ENCODE results near the gene PARD6B. TPM values are rescaled to one million over a fixed set of nuclear protein-coding genes. Genes with fewer than 3 reads are reported as not detected.
"Not testable (repeated sequence)": the region's sequence is repeated elsewhere in the genome, so short reads cannot be mapped to it uniquely, and the experiment has no call there.

PARD6B gene
- total and polyA plus RNA-seq, 5 donors, result 0.93 to 5.2 (median 3.3) TPM

- Histone ChIP-seq H3K9me3 (ENCODE audit: control insufficient read depth, low read length) (no peaks in the 10 kb centered on the region), H3K4me1 (ENCODE audit: control insufficient read depth, insufficient read depth, low read length) (peaks cover 4% of the 10 kb centered on the region), H3K4me3 (ENCODE audit: low read length) (peak overlapping the region; percentile 59), H3K27me3 (ENCODE audit: control insufficient read depth, insufficient read depth) (no peaks in the 10 kb centered on the region), H3K27ac (ENCODE audit: low read length) (peak overlapping the region; percentile 13)
- DNase-seq (no peak), ATAC-seq (peak in 1 of 2 donors; percentile 28)
- 35% methylated on average over 23 of the region's 23 CpGs for WGBS
- intact Hi-C loops (cut with DNase I), result no loop called here
Measured at GRCh38 chr20:50691573-50692551, 39.5 kb upstream of the PARD6B start.

GRCh38 chr20:50692552-50692933 is 38.8 kb upstream of the PARD6B start:
- DNase-seq, result no peak
- WGBS, result 85% methylated on average over 2 of the region's 2 CpGs
- H3K27me3 ChIP-seq (ENCODE audit: control insufficient read depth, insufficient read depth), result no peaks in the 10 kb centered on the region
- no peak overlapping the region for H3K4me3 ChIP-seq (ENCODE audit: low read length)
- H3K9me3 ChIP-seq (ENCODE audit: control insufficient read depth, low read length), result no peaks in the 10 kb centered on the region
- no peak for ATAC-seq
- H3K27ac ChIP-seq (ENCODE audit: low read length), result no peak overlapping the region
- peaks cover 4% of the 10 kb centered on the region for H3K4me1 ChIP-seq (ENCODE audit: control insufficient read depth, insufficient read depth, low read length)
- intact Hi-C loops (cut with DNase I), result no loop called here

GRCh38 chr20:50693001-50693400 is 38.4 kb upstream of the PARD6B start:
- Histone ChIP-seq H3K27ac (ENCODE audit: low read length) (no peak overlapping the region), H3K9me3 (ENCODE audit: control insufficient read depth, low read length) (no peaks in the 10 kb centered on the region), H3K4me1 (ENCODE audit: control insufficient read depth, insufficient read depth, low read length) (peaks cover 4% of the 10 kb centered on the region), H3K4me3 (ENCODE audit: low read length) (no peak overlapping the region), H3K27me3 (ENCODE audit: control insufficient read depth, insufficient read depth) (no peaks in the 10 kb centered on the region)
- no peak for DNase-seq
- intact Hi-C loops (cut with DNase I), result no loop called here
- no peak for ATAC-seq
- WGBS, result 100% methylated on average over 1 of the region's 1 CpG

GRCh38 chr20:50694379-50695134 is 36.8 kb upstream of the PARD6B start:
- peaks cover 4% of the 10 kb centered on the region for H3K4me1 ChIP-seq (ENCODE audit: control insufficient read depth, insufficient read depth, low read length)
- no peak overlapping the region for H3K27ac ChIP-seq (ENCODE audit: low read length)
- DNase-seq (no peak), ATAC-seq (no peak)
- no peaks in the 10 kb centered on the region for H3K27me3 ChIP-seq (ENCODE audit: control insufficient read depth, insufficient read depth)
- H3K9me3 ChIP-seq (ENCODE audit: control insufficient read depth, low read length), result no peaks in the 10 kb centered on the region
- 79% methylated on average over 9 of the region's 9 CpGs for WGBS
- intact Hi-C loops (cut with DNase I), result no loop called here
- H3K4me3 ChIP-seq (ENCODE audit: low read length), result no peak overlapping the region

GRCh38 chr20:50695135-50695872 is 36.1 kb upstream of the PARD6B start:
- intact Hi-C loops (cut with DNase I), result no loop called here
- DNase-seq (peak in 2 of 3 donors; percentile 44 to 66), ATAC-seq (peak; percentile 65 to 70)
- H3K27me3 ChIP-seq (ENCODE audit: control insufficient read depth, insufficient read depth), result no peaks in the 10 kb centered on the region
- H3K27ac ChIP-seq (ENCODE audit: low read length), result peak overlapping the region; percentile 6
- 56% methylated on average over 9 of the region's 9 CpGs for WGBS
- peaks cover 4% of the 10 kb centered on the region for H3K4me1 ChIP-seq (ENCODE audit: control insufficient read depth, insufficient read depth, low read length)
- no peak overlapping the region for H3K4me3 ChIP-seq (ENCODE audit: low read length)
- no peaks in the 10 kb centered on the region for H3K9me3 ChIP-seq (ENCODE audit: control insufficient read depth, low read length)

- WGBS, result 94% methylated on average over 7 of the region's 7 CpGs
Measured at GRCh38 chr20:50698255-50698654, 33.1 kb upstream of the PARD6B start.

GRCh38 chr20:50699688-50700087 is 31.7 kb upstream of the PARD6B start:
- no peak for ATAC-seq
- 96% methylated on average over 5 of the region's 5 CpGs for WGBS
- H3K9me3 ChIP-seq (ENCODE audit: control insufficient read depth, low read length), result no peaks in the 10 kb centered on the region
- DNase-seq, result no peak
- intact Hi-C loops (cut with DNase I), result loop anchor here in 1 of 4 donors (10.0 kb wide), 1 partner anchor 75 kb away; no protein-coding TSS in a partner anchor
- no peak overlapping the region for H3K4me3 ChIP-seq (ENCODE audit: low read length)
- H3K4me1 ChIP-seq (ENCODE audit: control insufficient read depth, insufficient read depth, low read length), result peaks cover 4% of the 10 kb centered on the region
- no peaks in the 10 kb centered on the region for H3K27me3 ChIP-seq (ENCODE audit: control insufficient read depth, insufficient read depth)
- no peak overlapping the region for H3K27ac ChIP-seq (ENCODE audit: low read length)

More at GRCh38 chr20:50698255-50698654, 33.1 kb upstream of the PARD6B start:
- ATAC-seq; H3K27me3 ChIP-seq (ENCODE audit: control insufficient read depth, insufficient read depth); intact Hi-C loops (cut with DNase I); H3K4me1 ChIP-seq (ENCODE audit: control insufficient read depth, insufficient read depth, low read length); H3K27ac ChIP-seq (ENCODE audit: low read length); DNase-seq; H3K4me3 ChIP-seq (ENCODE audit: low read length); H3K9me3 ChIP-seq (ENCODE audit: control insufficient read depth, low read length): not testable (repeated sequence)

- Histone ChIP-seq H3K4me1 (ENCODE audit: control insufficient read depth, insufficient read depth, low read length) (no peaks in the 10 kb centered on the region), H3K27me3 (ENCODE audit: control insufficient read depth, insufficient read depth) (no peaks in the 10 kb centered on the region), H3K4me3 (ENCODE audit: low read length) (no peak overlapping the region), H3K9me3 (ENCODE audit: control insufficient read depth, low read length) (no peaks in the 10 kb centered on the region), H3K27ac (ENCODE audit: low read length) (no peak overlapping the region)
- 75% methylated on average over 11 of the region's 11 CpGs for WGBS
- DNase-seq (no peak), ATAC-seq (no peak)
- intact Hi-C loops (cut with DNase I), result loop anchor here in 1 of 4 donors (10.0 kb wide), 1 partner anchor 77 kb away; no protein-coding TSS in a partner anchor
Measured at GRCh38 chr20:50701041-50701963, 30.1 kb upstream of the PARD6B start.

GRCh38 chr20:50703651-50704438 is 27.5 kb upstream of the PARD6B start:
- not testable (repeated sequence) for H3K4me3 ChIP-seq (ENCODE audit: low read length); H3K4me1 ChIP-seq (ENCODE audit: control insufficient read depth, insufficient read depth, low read length); H3K27ac ChIP-seq (ENCODE audit: low read length); H3K9me3 ChIP-seq (ENCODE audit: control insufficient read depth, low read length); ATAC-seq; H3K27me3 ChIP-seq (ENCODE audit: control insufficient read depth, insufficient read depth); DNase-seq
- 89% methylated on average over 9 of the region's 9 CpGs for WGBS
- intact Hi-C loops (cut with DNase I), result loop anchor here in 1 of 4 donors (10.0 kb wide), 1 partner anchor 79 kb away; no protein-coding TSS in a partner anchor
